NCI-H1436 treated with DMSO at 0.1 percent for 48 hours (cell line): ENCODE results near the gene NTSR1.

Source experiments
- DNase-seq: peaks from one replicate; lab custom pipeline; 2025; lab: John Stamatoyannopoulos, UW

NTSR1 gene

DNA sequence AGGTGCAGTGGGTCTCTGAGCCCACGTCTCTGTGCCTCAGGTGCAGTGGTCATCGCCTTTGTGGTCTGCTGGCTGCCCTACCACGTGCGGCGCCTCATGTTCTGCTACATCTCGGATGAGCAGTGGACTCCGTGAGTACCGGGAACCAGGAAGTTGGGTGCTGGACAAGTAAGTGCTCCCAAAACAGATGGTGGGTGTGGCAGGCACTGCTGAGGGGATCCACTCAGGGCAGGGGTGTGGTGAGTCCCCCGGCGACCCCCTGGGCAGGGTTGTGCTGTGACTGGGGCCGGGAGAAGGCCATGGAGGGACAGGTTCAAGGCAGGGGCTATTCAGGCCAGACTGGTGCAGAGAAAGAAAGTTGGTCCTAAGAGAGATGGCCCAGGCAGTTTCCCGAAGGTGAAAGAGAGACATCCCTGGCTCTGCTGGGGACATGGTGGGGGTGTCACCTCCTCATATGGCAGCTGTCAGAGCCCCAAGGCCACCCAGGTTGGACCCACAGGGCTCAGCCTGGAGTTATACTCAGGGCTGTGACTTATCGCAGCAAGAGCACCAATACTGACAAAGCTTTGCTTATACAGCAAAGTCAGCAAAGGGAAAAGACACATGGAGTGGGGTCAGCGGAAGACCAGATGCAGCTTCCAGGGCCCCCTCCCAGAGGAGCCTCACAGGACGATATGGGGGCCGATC lies 49.7 kb downstream of the NTSR1 start:
- no peak for DNase-seq

DNA sequence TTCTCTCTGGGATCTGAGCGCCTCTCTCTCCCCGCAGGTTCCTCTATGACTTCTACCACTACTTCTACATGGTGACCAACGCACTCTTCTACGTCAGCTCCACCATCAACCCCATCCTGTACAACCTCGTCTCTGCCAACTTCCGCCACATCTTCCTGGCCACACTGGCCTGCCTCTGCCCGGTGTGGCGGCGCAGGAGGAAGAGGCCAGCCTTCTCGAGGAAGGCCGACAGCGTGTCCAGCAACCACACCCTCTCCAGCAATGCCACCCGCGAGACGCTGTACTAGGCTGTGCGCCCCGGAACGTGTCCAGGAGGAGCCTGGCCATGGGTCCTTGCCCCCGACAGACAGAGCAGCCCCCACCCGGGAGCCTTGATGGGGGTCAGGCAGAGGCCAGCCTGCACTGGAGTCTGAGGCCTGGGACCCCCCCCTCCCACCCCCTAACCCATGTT lies 51.4 kb downstream of the NTSR1 start:
- no peak for DNase-seq

DNA sequence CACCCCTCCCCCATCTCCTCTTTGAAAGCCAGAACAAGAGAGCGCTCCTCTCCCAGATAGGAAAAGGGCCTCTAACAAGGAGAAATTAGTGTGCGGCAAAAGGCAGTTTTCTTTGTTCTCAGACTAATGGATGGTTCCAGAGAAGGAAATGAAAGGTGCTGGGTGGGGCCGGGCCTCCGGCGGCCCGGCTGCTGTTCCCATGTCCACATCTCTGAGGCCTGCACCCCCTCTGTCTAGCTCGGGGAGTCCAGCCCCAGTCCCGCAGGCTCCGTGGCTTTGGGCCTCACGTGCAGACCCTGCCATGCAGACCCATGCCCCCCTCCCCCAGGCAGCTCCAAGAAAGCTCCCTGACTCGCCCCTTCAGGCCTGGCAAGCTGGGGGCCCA lies 51.8 kb downstream of the NTSR1 start:
- no peak for DNase-seq

DNA sequence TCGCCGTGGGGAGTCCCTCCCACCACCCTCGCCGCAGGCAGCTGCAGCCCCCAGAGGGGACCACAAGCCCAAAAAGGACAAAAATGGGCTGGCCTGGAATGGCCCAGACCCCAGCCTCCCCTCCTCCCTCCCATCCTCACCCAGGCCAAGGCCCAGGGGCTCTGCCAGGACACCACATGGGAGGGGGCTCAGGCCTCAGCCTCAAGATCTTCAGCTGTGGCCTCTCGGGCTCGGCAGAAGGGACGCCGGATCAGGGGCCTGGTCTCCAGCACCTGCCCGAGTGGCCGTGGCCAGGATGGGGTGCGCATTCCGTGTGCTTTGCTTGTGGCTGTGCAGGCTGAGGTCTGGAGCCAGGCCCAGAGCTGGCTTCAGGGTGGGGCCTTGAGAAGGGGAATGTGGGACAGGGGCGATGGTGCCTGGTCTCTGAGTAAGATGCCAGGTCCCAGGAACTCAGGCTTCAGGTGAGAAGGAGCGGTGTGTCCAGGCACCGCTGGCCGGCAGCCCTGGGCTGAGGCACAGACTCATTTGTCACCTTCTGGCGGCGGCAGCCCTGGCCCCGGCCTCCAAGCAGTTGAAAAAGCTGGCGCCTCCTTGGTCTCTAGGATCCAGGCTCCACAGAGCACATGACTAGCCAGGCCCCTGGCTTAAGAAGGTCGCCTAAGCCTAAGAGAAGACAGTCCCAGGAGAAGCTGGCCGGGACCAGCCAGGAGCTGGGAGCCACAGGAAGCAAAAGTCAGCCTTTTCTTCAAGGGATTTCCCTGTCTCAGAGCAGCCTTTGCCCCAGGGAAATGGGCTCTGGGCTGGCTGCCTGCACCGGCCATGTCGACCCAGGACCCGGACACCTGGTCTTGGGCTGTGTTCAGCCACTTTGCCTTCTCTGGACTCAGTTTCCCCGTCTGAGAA lies 52.5 kb downstream of the NTSR1 start:
- no peak for DNase-seq

DNA sequence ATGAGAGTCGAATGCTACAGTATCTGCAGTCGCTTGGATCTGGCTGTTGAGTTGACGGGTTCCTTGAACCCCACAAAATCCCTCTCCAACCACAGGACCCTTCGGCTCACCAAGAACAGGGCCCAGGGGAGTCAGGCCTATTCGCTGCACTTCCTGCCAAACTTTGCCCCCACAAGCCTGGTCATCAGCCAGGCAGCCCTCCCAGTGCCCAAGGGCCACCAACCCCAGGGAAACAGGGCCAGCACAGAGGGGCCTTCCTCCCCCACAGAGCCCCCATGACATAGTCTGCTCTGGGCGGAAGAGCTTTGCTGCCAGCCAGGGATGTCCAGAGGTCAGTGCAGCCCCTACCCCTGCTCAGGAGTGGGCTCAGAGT lies 53.1 kb downstream of the NTSR1 start:
- no peak for DNase-seq

DNA sequence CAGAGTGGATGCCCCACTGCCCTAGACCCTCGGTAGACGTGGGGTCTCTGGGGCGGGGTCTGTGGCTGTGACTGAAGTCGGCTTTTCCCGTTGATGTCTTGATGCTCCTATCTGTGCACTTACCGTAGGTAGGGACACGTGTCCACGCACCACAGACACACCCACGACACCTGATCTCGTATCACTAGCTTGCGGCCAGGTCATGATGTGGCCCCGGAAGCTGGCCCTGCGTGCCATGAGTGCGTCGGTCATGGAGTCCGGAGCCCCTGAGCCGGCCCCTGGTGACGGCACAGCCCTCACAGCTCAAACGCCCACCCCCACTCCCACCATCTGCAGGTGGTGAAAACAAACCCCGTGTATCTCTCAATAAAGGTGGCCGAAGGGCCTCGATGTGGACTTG lies 53.7 kb downstream of the NTSR1 start:
- no peak for DNase-seq

DNA sequence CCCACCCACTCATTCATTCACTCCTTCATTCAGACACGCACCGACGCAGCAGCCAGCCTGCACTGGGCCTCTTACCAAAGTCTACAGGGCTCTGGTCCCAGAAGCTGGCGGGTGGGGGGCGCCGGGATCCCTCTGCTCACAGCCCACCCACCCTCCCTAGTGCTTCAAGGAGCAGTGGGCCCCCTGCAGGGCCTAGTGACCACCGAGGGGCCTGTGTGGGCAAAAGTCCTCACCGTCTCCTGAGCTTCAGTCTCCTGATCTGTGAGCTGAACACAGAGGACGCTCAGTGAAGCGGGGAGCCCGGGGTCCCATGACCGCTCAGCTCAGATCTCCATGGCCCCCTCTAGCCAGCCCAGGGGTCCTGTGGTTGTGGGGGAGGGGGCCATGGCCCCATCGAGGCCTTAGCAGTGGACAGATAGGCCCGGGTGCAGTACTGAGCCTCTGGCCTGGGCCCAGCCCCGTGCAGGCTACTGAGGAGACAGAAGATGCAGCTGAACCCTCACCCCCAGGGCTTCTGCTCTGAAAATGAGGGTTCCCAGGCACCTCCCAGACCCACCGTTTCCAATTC lies 54.2 kb downstream of the NTSR1 start:
- no peak for DNase-seq

DNA sequence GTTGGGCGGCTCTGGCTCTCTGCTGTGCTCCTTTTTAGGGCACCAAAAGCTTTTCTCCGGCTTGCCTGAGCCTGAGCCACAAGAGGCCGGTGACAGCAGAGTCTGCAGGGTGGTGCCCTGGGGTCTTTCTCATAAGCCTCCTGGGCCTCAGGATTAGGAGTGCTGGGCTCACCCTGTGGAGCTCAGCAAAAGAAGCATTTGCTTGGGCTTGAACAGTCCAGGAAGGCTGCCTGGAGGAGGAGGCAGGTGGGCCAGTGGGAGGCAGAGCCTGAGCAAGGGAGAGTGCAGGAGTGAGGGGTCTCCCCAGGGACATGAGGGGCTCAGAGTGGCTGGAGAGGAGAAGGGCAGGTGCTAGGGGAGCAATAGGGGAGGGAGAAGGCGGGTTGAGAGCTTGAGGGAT lies 54.8 kb downstream of the NTSR1 start:
- DNase-seq = no peak

DNA sequence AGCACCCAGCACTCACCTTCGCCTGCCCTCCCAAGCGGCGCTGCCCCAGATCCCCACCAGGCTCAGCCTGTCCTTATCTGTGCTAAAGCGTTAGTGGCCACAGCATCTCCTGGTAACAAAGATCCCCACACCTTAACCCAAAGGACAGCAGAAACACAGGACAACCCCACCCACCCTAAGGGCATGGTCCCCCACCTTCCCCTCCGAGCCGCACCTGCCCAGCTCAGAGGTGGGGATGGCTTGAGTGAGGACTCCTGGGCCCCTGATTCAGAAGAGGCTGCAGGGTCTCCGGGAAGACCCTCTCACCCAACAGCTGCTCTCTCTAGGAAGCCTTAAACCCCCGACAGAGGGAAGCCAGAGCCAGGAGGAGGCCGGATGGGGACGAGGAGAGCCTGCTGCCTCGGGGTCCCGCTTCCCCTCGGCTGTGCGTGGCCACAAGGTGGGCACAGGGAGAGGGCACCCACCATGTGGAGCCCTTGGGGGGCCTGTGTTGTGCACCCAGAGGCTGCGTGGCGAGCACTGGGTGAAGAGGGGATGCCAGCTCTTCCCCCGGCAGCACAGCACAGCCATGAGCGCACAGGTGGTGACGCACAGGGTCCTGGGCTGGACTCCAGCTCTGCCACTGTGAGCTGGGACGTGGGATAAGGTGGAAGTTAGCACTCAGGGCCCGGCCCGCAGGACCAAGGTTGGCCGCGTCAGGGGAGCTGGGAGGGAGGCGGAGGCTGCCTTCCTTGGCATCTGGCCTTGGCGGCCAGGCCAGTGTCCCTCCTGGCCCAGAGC lies 55.7 kb downstream of the NTSR1 start:
- no peak for DNase-seq

DNA sequence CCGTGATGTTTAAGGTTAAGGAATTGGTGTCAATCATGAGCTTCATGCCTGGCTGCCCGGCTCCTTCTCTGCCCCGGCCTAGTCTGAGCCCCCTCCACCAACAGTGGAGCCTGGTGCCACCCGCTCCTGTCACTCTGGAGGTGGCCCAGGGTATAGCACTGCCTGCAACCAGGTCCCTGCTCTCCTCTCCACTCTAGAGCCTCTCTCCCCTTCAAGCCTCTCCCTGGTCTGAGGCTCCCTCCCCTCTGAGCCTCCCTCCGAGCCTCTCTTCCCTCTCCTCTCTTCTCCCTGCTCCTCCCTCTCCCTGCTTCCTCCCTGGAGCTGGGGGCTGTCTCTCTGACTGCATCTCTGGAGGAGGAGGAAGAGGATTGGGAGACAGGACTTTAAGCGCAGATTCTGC lies 56.4 kb downstream of the NTSR1 start:
- DNase-seq = no peak

DNA sequence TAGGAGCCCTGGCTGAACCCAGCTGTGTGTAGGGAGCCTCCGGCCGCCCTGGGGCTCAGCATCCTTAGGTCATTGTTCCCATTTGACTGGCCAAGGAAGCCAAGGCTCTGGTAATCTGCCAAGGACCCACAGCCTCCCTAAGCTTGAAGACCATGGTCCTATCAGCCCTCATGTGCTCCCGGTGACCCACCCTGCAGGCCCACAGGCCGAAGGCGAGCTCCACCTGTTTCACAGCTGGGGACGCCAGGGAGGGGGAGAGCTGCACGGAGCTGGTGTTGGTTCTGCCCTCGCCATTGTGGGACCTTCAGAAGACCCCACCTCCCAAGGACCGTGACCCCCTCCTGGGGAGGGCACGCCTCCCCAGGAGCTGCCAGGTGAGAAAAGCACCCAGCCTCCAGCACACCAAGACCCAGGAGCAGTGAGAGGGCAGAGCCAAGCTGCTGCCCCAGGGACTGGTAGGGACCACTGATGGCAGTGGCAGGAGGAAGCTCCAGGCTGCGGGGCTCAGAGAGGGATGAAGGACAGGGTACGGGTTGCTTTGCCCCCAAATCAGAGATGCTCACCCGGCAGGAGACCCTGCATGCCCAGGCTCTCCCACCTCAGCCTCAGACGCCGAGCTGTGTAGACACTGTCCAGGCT lies 56.9 kb downstream of the NTSR1 start:
- no peak for DNase-seq

DNA sequence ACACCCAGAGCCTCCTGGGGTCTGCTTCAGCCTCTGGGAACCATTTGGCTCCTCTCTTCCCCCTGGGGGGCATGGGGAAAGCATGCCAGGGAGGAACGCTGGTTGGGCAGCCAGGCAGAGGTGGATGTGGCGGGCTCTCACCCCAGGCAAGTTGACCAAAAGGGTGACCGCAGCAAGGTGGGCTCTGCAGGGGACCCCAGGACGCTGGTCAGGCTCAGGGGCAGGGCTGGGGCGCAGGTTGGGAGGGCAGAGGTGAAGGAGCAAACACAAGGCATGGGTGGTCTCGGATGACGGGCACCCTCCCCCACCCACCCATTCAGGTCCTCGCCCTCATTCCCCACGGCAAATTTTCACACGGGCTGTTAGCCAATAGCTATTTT lies 57.4 kb downstream of the NTSR1 start:
- no peak for DNase-seq

DNA sequence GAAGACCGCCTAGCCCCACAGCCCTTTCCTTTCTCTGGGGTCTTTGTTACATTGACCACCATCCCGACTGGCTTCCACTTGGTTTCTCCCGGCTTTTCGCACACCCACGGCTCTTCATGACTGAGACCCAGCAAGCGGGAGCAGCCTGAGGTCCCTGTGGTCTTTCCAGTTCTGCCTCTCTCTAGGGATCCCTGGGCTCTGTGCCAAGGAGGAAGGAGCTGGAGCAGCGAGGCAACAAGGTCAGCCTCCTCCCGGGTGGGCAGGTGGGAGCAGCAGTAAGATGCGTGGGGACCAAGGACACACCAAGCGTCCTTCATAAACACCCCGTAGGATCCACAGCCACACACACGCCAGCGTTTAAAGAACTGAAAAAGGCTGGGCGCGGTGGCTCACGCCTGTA lies 58.1 kb downstream of the NTSR1 start:
- DNase-seq = no peak

DNA sequence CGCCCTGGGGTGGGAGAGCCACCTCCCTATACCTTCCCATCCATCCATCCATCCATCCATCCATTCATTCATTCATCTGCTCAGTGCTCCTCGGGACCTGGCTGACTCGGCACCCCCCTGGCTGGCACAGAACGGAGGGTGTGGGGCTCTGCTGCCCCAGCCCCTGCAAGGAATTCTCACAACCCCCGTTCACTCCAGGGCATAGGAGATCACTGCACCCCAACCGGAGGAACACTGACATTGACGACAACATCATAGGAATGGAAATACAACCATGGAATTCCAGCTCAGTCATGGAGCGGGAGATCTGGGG lies 59.6 kb downstream of the NTSR1 start:
- no peak for DNase-seq

DNA sequence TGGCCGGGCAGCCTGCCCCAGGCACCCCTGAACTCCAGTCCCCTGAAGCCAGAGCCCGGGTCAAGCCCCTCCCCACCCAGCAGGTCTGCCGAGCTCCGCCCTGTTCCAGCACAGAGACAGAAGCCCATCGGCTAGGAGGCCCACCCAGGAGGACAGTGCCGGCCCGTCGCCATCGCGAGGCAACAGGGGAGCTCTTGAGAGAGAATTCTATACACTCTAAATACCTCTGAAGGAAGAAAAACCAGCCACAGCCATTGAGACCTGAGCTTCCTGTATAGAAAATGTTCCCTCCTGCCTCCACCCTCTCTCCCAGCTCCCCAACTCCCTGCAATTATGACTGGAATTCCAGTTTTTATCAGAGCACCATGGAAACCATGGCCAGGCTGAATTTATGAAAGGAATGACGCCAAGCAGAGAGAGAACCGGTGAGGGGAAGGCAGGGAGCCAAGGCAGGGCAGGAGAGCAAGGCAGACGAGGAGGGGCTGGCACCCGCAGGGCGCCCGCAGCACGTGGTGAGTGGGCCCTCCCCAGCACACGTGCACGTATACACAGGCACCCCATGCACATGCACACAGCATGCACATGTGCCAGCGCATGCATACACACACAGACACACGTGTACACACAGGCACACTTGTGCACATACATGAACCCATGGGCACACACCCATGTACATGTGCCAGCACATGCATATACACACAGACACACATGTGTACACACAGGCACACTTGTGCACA lies 60.1 kb downstream of the NTSR1 start:
- no peak for DNase-seq

DNA sequence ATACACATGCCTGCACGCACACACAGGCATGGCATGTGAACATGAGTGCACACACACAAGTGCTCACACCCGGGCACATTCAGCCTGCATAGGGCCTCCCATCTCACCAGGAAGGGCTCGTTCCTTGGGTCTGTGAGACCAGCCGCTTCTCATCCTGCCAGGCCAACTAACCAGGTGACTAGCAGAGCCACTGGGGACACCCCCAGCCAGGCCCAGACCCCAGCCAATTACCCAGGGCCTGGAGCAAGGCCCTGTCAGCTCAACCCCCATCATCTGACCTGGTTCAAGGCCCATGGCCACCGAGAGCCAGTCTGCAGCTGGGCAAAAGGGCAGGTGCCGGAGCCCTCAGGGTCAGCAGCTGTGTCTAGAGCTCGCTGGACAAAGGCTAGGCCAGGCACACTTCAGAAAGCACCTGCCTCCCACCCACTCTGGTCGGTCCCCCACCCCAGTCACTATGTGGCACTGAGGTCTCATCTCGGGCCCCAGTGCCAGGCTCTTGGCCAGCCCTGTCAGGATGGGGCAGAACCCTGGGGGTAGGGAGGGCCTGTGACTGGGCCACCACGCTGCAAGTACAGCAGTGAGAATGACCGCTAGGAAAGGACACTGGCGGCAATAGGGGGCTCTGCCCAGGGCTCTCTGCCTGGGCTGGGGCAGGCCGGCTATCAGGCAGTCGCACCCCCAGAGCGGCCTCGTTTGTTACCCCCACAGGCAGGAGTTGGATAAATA lies 60.9 kb downstream of the NTSR1 start:
- DNase-seq = no peak

DNA sequence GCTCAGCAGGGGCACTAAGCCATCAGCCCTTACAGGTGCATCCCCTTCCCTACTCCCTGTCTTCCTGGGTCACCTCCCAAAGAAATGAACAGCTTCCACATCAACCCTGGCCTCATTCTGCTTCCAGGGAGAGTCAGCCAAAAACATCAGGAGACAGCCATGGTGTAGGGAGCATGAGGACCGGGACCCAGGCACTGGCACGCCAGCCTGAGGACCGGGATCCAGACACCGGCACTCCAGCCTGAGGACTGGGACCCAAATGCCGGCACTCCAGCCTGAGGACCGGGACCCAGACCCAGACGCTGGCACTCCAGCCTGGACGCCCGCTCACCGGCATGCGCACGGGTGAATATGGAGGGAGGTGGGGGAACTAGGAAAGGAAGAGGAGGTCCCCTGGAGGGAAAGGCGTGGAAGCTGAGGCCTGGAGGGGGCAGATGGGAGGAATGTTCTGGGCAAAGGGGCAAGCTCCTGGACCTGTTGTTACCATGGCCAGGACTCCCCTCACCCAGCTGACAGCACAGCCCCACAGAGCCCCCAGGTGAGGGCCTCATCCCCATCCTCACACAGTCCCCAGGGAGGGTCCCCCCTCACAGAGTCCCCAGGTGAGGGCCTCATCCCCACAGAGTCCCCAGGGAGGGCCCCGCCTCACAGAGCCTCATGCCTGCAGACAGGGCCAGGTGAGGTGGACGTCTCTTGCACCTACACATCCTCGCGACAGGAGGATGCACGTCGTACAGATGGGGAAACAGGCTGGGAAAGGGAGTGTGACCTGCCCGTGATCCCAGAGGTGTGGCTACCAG lies 61.7 kb downstream of the NTSR1 start:
- no peak for DNase-seq

DNA sequence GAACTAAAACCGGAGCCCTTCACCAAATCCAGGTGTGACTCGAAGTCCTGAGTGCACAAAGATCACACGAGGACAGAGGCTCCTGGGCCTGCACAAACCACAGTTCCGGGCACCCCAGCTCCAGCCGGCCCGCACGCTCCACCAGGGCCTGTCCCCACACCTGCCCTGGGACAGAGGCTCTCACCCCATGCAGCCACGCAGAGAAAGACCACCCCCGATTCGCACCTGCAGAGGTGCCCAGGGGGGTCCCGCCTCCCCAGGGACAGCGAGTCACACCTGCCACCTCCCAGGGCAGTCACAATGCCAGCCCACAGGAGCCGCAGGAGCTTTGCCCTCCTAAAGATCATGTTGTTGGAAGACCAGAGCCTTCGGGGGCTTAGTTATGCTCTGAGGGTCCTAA lies 62.3 kb downstream of the NTSR1 start:
- DNase-seq = no peak

DNA sequence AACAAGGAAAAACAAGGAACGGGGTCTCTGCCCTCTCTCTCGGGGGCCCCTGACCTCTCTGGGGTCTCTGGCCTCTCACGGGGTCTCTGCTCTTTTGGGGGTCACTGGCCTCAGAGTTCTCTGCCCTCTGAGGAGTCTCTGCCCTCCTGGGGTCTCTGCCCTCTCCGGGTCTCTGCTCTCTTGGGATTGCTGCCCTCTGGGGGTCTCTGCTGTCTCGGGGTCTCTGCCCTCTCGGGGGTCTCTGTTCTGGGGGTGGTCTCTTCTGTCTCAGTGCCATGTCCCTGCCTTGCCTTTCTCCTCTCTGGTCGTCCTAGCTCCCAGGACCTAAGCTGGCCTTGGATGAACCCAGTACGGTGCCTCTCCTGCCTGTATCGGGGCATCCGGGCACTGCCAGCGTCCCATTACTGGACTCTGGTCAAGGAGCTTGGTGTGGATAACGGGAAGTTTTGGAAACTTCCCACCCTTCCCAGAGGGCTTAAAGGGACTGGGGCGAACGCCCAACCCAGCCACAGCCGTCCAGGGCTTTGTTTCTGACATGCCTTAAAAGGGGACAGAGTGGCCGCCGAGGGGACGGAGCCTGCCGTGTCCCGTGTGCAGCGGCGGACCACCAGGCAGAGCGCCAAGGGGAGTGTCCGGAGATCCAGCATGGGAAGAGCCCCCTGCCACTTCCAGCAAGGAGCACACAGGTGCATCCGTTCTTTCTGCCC lies 62.9 kb downstream of the NTSR1 start:
- no peak for DNase-seq
